Left lobe of liver (tissue), 2 donors: Measurements from ENCODE around the gene ZDHHC11. TPM values are rescaled to one million over a fixed set of nuclear protein-coding genes. Genes with fewer than 3 reads are reported as not detected.

Source experiments
- ATAC-seq: fragments of 200-7000 bp; cut with Tn5 transposase; one replicate; pipeline ENCODE4 v1.9.1; 2020; ENCODE audit warnings: mild to moderate bottlenecking, moderate library complexity
- DNase-seq: peaks from one replicate; pipeline ENCODE4 v3.0.0-alpha.2; 2020; ENCODE audit warnings: low spot score
- total RNA-seq: library from RNA; stranded (reverse); gene quantifications from one replicate; pipeline ENCODE4 v1.2.1, GENCODE V29; 2021
- donor health status: DM: no; HTN: no; CAD: no; lungs with moderate emphysema.
- donor health status: DM: no; HTN: yes; CAD: no.

Gene ZDHHC11
- total RNA-seq, result 19.1 TPM

- DNase-seq (no peak), ATAC-seq (peak; percentile 47)
Measured at GRCh38 chr5:850511-851006, at the start of gene ZDHHC11. TSS of gene ZDHHC11 (minus strand) at chr5:850986. CDS start at chr5:850602, 384 bp downstream.

GRCh38 chr5:893711-894110 is 42.9 kb upstream of the ZDHHC11 start:
- ATAC-seq (no peak), DNase-seq (no peak)

GRCh38 chr5:893137-893506 is 42.3 kb upstream of the ZDHHC11 start:
- ATAC-seq (no peak), DNase-seq (no peak)

GRCh38 chr5:892394-893136 is 41.8 kb upstream of the ZDHHC11 start, which contains the start of the genes BRD9 and TRIP13:
TSS of gene BRD9 (minus strand) at chr5:892801. CDS start at chr5:892657, 144 bp downstream.
TSS of gene TRIP13 (plus strand) at chr5:892884. CDS start at chr5:892999, 115 bp downstream.
- ATAC-seq, result peak; percentile 97

GRCh38 chr5:891837-892393 is 41.1 kb upstream of the ZDHHC11 start:
- ATAC-seq (peak; percentile 61), DNase-seq (no peak)

More at GRCh38 chr5:892394-893136, 41.8 kb upstream of the ZDHHC11 start, which contains the start of the genes BRD9 and TRIP13:
- peak; percentile 93 for DNase-seq

GRCh38 chr5:891117-891836 is 40.5 kb upstream of the ZDHHC11 start:
- no peak for ATAC-seq
- no peak for DNase-seq

GRCh38 chr5:889075-889710 is 38.4 kb upstream of the ZDHHC11 start:
- no peak for ATAC-seq
- DNase-seq, result no peak

GRCh38 chr5:888638-889035 is 37.9 kb upstream of the ZDHHC11 start:
- DNase-seq (no peak), ATAC-seq (no peak)

GRCh38 chr5:887947-888637 is 37.3 kb upstream of the ZDHHC11 start:
- ATAC-seq, result no peak
- no peak for DNase-seq

GRCh38 chr5:886716-887325 is 36.0 kb upstream of the ZDHHC11 start:
- DNase-seq, result no peak
- ATAC-seq, result no peak

- ATAC-seq (no peak), DNase-seq (no peak)
Measured at GRCh38 chr5:886036-886435, 35.2 kb upstream of the ZDHHC11 start.

- DNase-seq (no peak), ATAC-seq (peak; percentile 28)
Measured at GRCh38 chr5:885529-885928, 34.7 kb upstream of the ZDHHC11 start.

GRCh38 chr5:885127-885442 is 34.3 kb upstream of the ZDHHC11 start:
- ATAC-seq, result no peak
- no peak for DNase-seq

- DNase-seq, result no peak
- no peak for ATAC-seq
Measured at GRCh38 chr5:884345-885126, 33.8 kb upstream of the ZDHHC11 start.

- DNase-seq (no peak), ATAC-seq (no peak)
Measured at GRCh38 chr5:883475-884181, 32.8 kb upstream of the ZDHHC11 start.

- DNase-seq, result no peak
- no peak for ATAC-seq
Measured at GRCh38 chr5:882253-883183, 31.7 kb upstream of the ZDHHC11 start.

GRCh38 chr5:881551-881935 is 30.8 kb upstream of the ZDHHC11 start:
- DNase-seq, result no peak
- ATAC-seq, result no peak
